ENCODE data around the gene PI4K2B.
"Not testable (repeated sequence)": the region's sequence is repeated elsewhere in the genome, so short reads cannot be mapped to it uniquely, and the experiment has no call there.

The PI4K2B gene

GRCh38 chr4:25233737-25234389, at the start of gene PI4K2B:
TSS of gene PI4K2B (plus strand) at chr4:25234033. CDS start at chr4:25234164, 131 bp downstream.
- DNase-seq (ENCODE audit: low read depth) = peak; percentile 88

- peak; percentile 7 for DNase-seq (ENCODE audit: low read depth)
These were observed 49.8 kb upstream of the PI4K2B start for GRCh38 chr4:25184056-25184455.

DNA sequence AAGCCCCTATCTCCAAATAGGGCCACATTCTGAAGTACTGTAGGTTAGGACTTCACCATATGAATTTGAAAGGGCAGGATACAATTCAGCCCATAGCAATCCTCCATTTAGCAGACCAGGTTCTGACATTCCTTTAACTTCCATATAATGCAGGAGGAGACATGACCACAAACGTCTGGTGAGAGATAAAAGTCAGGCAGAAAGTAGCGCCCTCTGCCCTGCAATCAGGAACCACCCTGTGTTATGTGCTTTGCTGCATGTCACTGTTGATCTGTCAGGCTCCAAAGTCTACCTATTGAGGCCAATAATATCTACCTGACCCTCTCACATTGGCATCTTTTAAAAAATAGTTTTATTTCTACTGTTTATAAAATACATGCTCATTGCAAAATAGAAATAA, 43.4 kb upstream of the PI4K2B start:
- no peak for DNase-seq (ENCODE audit: low read depth)

DNA sequence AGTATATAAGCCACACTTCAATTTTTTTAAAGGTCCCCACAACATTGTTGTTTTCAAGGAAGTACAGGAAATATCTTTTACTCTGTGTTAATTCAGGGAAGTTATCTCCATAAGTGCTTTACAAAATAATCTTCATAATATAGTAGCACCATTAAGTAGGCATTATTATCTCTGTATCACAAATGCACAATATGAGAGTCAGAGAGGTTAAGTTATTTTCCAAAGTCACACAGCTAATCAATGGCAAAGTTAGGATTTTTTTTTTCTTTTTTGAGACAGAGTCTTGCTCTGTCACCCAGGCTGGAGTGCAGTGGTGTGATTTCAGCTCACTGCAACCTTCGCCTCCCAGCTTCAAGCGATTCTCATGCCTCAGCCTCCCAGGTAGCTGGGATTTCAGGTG, 35.1 kb upstream of the PI4K2B start:
- DNase-seq (ENCODE audit: low read depth) = no peak

DNA sequence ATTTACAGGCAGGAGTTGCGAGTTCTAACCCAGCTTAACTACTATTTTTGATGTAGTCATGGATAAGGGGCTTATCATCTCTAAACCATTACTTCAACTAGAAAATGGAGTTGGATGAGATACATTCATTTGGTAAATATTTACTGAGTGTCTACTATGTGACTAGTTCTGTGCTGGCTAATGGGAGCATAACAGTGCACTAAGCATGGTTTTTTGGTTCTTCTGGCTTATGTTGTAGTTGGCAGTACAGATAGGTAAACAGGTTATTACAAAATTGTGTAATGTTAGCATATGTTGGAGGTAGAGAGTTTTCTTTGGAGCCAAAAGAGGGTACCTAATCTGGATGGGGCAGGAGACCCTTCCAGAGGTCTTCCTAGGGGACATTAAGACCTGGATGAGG, 25.8 kb upstream of the PI4K2B start:
- DNase-seq (ENCODE audit: low read depth) = no peak

DNA sequence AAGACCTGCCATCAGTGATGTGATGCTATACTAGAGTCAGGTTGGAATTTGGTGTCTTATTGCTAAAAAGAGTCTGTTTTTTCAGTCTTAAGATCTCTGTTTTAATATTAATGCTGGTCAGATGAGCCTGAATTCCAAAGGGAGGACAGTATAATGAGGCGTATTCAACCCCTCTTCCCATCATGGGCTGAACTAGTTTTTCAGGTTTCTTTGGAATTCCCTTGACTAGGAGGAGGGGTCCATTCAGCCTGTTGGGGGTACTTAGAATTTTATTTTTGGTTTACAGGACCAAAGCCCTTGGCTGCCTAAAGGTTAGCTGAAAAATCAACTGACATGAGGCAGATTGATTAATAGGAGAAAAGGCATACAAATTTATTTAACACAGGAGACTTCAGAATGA, 24.1 kb upstream of the PI4K2B start:
- DNase-seq (ENCODE audit: low read depth) = no peak

GRCh38 chr4:25211721-25212120, 22.1 kb upstream of the PI4K2B start:
- no peak for DNase-seq (ENCODE audit: low read depth)

- no peak for DNase-seq (ENCODE audit: low read depth)
These were observed 21.0 kb upstream of the PI4K2B start for GRCh38 chr4:25212822-25213221.

DNA sequence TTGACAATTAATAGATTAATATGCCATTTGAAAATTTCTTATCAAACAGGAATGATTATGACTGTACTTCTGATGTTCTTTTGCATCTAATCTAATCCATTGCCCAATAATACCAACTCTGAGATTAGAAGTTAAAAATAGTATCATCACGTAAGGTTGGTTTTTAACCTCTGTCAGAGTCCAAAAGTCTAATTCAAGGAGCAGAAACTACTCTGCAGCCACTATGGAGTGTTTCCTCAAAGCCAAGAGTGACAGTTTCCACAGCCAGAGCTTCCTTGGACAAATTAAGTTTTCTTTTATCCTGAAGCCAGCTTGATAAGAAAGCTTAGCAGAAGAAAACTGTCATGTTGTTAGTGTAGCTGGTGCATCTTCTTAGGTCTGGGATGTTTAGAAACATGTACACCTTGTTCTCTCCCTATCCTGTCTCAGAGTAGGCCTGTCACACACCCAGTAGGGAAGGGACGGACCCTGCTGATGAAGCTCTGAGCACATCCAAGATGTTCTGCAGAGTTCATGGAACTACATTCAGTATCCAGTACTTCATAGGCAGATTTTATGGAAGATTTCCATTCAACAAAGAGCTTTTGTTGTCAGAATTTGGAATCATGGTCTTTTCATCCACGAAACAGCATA, 20.4 kb upstream of the PI4K2B start:
- no peak for DNase-seq (ENCODE audit: low read depth)

GRCh38 chr4:25214750-25215149, 19.1 kb upstream of the PI4K2B start:
- not testable (repeated sequence) for DNase-seq (ENCODE audit: low read depth)

GRCh38 chr4:25215511-25215910, 18.3 kb upstream of the PI4K2B start:
- DNase-seq (ENCODE audit: low read depth) = no peak

DNA sequence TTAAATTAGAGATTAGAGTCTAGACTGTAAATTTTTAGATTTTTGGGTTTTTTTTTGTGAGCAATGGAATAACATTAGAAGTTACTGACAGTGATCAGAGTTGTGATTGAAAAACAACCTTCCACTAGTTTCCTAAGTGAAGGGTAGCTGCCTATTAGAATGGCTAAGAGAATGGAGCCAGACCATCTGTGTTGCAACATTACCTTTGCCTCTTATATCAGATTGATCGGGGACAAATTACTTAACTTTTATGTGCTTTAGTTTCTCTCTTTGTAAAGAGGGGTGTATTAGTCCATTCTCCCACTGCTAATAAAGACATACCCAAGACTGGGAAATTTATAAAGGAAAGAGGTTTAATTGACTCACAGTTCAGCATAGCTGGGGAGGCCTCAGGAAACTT, 12.5 kb upstream of the PI4K2B start:
- no peak for DNase-seq (ENCODE audit: low read depth)

DNA sequence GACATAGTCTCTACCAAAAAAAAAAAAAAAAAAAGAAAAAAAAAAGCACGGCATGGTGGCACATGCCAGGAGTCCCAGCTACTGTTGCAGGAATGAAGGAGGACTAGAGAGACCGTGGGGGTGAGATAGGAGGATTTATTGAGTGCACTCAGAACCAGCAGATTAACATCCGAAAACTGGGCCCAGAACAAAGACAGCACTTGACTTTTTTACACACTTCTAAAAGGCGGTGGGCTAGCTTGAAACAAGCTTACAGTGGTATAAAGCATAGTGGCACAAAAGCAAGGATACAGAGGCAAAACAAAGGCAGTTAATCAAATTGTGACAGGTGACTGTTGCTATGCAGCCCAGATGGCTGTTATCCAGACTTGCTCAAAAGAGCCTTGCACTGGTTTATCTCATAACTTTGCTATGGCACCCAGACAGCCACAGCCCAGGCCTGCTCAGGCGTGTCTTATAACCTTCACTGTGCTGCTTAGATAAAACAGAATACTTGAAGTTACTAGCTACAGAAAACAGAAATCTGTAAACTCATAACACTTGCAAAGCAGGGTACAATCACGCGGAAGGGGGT, 9.9 kb upstream of the PI4K2B start:
- peak; percentile 9 for DNase-seq (ENCODE audit: low read depth)

GRCh38 chr4:25229804-25230203, 4.0 kb upstream of the PI4K2B start:
- DNase-seq (ENCODE audit: low read depth) = no peak

- no peak for DNase-seq (ENCODE audit: low read depth)
These were observed 639 bp upstream of the PI4K2B start for GRCh38 chr4:25233194-25233593.

DNA sequence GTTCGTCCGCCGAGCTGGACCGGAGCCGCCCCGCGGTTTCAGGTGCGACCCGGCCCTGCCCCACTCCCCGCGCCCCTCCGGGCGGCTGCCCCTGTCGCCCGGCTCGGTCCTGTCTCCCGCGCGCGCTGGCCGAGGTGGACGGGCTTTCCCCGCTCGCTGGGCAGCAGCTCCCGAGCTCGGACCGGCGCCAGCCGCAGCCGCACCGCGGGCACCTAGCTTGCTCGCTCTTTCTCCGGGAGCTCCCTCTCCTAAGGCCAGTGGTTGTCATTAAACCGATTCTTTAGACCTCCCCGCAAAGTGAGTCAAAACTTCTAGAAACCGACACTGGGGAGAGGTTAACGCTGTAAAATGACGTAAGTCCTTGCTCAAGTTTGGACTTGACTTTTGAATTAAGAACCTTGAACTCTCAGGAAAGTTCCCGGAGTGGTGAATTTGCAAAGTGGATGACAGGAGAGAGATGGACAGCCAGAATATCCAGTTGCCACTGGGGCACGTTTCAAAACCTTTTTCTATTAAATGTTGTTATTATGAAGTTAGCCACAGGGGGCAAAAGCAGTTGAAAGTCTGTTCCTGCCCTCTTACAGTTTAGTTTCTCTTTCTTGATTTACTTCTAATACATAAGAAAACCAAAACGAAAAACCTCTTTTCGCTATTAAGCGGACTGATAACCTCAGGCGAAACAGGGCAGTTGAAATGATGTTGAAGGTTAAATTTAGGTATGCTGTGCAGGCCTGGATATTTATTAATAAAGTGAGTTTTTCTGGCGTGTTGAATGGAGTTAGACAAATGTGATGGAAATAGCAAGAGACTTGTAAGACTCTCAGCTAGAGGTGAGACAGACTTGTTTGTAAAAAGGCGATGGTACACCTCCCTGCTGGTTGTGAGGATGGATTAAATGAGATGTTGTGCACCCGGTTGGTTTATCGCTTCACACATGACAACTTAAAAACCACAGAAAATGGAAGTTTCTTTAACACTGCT, 847 bp downstream of the PI4K2B start:
- DNase-seq (ENCODE audit: low read depth) = peak; percentile 87

GRCh38 chr4:25235401-25235800, 1.6 kb downstream of the PI4K2B start:
- no peak for DNase-seq (ENCODE audit: low read depth)

DNA sequence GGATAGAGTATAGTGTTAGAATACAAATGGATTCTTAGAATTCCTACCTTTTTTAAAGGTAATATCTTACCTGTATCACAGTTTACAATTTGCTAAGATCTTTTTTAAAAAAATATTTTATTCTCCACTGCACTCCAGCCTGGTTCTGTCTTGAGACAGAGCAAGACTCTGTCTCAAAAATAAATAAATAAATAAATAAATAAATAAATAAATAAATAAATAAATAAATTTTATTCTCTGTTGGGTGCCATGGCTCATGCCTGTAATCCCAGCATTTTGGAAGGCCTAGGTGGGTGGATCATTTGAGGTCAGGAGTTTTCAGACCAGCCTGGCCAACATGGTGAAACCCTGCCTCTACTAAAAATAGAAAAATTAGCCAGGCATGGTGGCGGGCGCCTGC, 2.2 kb downstream of the PI4K2B start:
- not testable (repeated sequence) for DNase-seq (ENCODE audit: low read depth)

GRCh38 chr4:25236971-25237370, 3.1 kb downstream of the PI4K2B start:
- DNase-seq (ENCODE audit: low read depth) = no peak

DNA sequence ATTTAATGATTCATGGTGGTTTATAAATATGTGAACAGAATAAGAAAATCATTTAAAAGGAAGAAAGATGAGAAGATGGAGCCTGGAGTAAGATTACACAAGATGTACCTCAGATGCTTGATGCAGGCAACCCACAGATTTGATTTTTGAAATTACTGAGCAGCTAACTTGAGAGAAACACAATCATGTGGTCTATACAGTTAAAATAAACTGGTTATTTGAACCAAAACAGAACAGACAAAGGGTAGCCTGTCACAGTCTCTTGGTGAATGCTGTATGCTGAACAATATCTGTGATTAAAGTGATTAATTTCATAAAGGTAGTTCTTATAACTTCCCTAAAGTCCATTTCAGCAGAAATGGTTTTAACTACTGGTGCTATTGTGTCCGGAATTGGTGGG, 4.2 kb downstream of the PI4K2B start:
- DNase-seq (ENCODE audit: low read depth) = no peak

DNA sequence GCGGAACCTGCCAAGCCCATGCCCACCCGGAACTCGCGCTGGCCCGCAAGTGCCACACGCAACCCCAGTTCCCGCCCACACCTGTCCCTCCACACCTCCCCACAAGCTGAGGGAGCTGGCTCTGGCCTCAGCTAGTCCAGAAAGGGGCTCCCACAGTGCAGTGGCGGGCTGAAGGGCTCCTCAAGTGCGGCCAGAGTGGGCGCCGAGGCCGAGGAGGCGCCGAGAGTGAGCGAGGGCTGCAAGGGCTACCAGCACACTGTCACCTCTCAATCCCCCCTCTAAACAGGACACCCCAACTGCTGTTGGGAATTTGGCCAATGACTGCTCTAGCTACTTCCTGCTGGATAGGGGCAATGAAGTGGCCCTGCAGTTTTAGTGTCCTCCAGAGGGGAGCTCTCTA, 5.7 kb downstream of the PI4K2B start:
- DNase-seq (ENCODE audit: low read depth) = not testable (repeated sequence)

DNA sequence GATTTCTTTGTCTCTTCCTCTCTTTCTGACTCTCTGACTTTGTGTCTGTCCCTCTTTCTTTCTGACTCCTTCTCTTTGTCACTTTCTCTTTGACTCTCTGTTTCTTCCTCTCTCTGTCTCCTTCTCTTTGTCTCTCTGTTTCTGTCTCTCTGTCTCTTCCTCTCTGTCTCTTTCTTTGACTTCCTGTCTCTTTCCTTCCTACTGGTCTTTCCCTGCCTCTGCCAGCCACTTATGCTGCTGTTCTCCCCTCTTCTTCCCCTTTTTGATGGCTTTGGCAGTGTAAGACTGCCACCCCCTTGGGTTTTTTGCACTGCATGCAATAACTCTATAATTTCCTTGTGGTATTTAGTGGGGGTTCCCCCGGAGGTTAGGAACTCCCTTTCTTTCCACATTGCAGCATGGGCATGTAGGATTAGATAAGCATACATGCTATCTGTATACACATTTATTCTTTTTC, 6.9 kb downstream of the PI4K2B start:
- not testable (repeated sequence) for DNase-seq (ENCODE audit: low read depth)

Data from ELR (cell line).